Measurements from ENCODE around the gene NPSR1.

Gene NPSR1

GRCh38 chr7:34723338-34723737, 65.3 kb downstream of the NPSR1 start:
- no peak for DNase-seq

- DNase-seq: no peak
Observed at GRCh38 chr7:34723866-34724490, 66.0 kb downstream of the NPSR1 start.

- no peak for DNase-seq
Observed at GRCh38 chr7:34726221-34726620, 68.2 kb downstream of the NPSR1 start.

- no peak for DNase-seq
Observed at GRCh38 chr7:34727464-34727995, 69.5 kb downstream of the NPSR1 start.

GRCh38 chr7:34728156-34728555, 70.1 kb downstream of the NPSR1 start:
- DNase-seq: no peak

GRCh38 chr7:34734771-34735170, 76.8 kb downstream of the NPSR1 start:
- DNase-seq: no peak

DNA sequence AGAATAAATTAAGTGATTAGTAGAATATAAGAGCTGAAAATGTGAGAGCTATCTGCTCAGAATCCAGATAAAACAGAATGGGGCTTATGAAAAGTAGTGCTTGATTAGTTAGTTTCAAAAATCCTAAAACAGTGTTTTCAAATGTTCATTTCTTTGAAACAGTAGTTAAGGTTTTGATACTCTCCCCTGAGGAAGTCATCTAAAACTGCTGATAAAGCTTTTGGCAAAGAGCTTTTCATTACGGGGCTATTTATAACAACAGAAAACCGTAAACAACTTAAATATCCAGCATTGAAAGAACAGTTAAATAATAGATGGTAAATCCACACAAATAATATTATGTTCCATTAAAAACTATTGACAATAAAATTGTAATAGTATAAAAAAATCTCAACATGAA, 77.5 kb downstream of the NPSR1 start:
- DNase-seq: no peak

DNA sequence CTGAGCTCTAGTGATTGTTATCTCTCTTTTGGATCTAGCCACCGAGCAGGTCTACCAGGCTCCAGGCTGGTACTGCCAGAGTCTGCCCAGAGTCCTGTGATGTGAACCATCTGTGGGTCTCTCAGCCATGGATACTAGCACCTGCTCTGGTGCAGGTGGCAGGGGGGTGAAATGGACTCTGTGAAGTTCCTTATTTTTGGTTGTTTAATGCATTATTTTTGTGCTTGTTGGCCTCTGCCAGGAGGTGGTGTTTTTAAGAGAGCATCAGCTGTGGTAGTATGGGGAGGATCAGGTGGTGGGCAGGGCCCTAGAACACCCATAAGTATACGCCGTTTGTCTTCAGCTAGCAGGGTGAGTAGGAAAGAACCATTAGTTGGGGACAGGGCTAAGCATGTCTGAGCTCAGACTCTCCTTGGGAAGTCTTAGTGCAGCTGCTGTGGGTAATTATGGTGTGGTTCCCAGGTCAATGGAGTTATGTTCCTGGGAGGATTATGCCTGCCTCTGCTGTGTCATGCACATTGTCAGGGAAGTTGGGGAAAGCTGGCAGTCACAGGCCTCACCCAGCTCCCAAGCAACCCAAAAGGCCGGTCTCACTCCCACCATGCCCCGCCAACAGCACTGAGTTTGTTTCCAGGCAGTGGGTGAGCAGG, 81.8 kb downstream of the NPSR1 start:
- DNase-seq: no peak

DNA sequence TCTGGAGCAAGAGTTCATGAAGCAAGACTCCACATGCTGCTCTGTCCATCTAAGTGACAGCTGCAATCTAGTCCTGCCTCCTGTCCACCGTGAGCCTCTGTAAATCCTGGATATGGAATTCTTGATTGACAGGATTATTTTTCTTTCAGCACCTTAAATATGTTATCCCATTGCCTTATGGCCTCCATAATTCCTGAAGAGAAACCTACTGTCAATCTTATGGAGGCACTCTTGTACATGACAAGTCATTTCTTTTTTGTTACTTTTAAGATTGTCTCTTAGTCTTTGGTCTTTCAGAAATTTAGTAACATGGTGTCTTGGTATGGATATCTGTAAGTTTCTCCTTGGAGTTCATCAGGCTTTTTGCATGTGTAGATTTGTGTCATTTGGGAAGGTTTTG, 82.8 kb downstream of the NPSR1 start:
- DNase-seq: no peak

GRCh38 chr7:34747176-34747781, 89.3 kb downstream of the NPSR1 start:
- no peak for DNase-seq

DNA sequence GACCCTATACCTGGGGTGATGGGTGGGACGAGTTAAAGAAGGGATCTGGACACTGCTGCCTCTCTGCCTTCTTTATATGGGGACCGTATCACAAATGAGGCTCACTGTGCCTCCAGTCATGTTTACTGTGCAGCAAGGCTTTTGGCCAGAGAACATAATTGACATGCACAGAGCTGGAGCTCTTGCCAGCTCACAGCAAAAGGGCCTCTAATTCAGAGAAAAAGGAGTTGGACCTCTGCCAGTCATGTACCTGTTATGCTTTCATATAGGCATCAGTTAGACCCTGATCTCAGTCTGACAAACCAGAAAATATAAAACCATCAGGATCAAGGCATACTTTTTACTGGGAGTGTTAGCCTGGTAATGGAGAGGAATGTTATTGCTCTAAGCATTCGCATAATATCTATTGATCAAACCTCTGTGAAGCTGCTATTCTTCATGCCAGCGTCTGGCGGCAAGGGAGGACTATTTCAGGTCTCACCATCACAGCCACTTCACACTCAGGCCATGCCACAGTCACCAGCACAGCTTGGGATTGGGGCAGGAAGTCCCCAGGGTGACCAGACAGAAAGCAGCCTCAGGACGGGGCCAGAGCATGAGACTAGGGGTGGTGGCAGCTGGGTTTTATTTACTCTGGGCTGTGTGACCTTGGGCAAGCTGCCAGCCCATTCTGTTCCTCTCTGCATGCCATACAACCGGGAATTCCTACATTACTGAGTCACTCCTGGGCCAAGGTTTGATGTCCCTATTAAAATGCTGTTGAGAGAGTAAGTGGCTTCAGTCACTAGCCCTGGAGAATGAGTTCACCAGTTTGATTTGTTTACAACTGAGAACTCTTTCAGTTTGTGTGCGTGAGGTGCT, 90.1 kb downstream of the NPSR1 start:
- DNase-seq: no peak

DNA sequence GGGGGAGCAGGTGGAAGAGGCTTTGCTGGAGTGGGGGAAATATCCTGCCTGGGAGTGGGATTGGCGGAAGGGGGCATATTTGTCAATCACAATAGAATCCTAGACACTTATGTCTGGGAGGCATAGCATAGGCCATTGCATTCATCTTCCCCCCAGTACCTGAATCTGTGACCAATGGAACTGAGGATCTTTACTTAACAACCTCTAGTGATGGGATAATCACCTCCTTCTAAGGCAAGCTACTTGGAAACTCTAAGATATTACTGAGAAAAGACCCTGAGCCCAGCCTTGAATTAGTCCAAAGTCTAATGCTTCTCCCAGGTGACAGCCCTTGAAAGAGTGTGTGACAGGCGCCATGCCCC, 90.7 kb downstream of the NPSR1 start:
- DNase-seq: no peak

- no peak for DNase-seq
Observed at GRCh38 chr7:34749446-34749845, 91.4 kb downstream of the NPSR1 start.

GRCh38 chr7:34750209-34750608, 92.2 kb downstream of the NPSR1 start:
- DNase-seq: no peak

DNA sequence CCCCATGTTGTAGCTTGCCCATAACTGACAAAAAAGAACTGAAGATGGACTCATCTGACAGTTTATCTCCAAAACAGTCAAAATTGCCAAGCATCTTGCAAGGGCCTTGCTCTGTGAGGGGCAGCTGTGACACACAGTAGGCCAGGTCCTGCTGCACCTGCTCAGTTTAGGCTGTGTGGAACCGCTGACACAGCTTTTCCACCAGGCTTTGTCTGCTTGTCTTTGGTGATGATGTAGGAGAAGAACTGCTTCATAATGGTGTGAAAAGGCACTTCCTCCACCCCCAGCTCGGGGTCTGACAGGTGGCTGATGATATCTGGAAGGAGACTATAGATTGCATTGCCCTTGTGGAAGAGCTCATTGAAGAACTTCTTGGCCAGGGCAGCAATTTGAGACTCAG, 92.6 kb downstream of the NPSR1 start:
- no peak for DNase-seq

GRCh38 chr7:34751725-34752643, 94.0 kb downstream of the NPSR1 start:
- DNase-seq: no peak

- DNase-seq: no peak
Observed at GRCh38 chr7:34752929-34753328, 94.9 kb downstream of the NPSR1 start.

DNA sequence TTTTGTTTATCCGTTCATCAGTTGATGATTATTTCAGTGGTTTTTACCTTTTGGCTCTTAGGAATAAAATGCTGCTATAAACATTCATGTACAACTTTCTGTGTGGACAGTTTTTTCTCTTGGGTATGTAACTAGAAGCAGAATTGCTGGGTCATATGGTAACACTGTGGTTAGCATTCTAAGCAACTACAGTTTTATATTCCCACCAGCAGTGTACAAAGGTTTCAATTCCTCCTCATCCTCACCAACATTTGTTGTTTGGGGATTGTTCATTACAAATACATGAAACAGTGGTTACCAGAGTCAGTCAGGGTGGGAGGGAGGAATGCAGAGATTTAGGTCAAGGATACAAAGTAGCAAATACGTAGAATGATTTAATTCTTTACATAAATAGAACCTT, 97.0 kb downstream of the NPSR1 start:
- DNase-seq: no peak

- no peak for DNase-seq
Observed at GRCh38 chr7:34756025-34756437, 98.0 kb downstream of the NPSR1 start.

GRCh38 chr7:34756691-34757090, 98.7 kb downstream of the NPSR1 start:
- no peak for DNase-seq

DNA sequence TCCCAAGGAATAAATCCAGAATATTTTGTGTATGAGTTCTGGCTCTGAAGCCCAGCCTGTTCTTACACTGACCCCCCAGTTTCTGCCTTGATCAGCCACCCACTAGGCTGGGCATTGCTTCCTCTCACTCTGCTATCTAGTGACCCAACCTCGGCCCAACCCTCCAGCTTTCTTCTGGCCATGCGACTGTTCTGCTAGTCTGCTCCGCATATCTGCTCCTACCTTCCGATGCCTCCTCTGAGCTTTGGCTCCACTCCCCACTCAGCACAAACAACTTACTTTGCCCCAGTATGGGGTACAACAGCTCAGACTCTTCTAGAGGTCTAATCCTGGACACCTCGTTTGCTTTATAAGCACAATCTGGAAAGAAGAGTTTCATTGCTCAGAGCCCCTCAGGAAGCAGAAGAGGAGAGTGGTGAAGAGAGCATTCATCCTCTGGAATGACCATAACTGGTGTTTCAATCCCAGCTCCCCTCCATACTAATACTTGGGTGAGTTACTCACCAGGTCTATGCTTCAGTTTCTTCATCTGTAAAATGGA, 99.6 kb downstream of the NPSR1 start:
- DNase-seq: no peak

DNA sequence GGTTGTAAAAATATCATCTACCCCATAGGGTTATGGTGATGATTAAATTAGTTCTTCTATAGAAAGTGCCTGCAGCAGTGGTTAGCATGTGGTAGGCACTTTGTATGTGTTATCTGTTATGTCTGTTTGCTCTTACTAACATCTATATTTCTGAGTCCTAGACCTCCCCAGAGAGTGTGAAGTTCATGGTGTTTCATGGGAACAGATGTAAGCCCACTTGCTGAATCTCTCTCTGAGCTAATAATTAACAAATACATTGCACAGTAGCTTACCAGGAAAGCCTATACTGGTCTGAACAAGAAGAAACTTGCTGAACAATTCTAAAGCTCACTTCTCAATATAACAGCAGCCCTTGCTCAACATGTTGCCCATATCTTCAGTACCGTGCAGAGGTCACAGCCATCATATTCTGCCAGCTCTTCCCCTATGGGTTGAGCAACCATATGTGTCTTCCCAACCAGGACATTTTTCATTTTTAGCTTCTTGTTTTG, 100.1 kb downstream of the NPSR1 start:
- no peak for DNase-seq

Measured in stimulated activated CD4-positive, alpha-beta T cell treated with anti-CD3 and anti-CD28 coated beads, Interleukin-2, amount 100 ng/mL, for 24 hours (primary cell).